Coronary artery (tissue), 2 donors: ENCODE measurements around the gene HIPK1.
A peak's percentile ranks its signal among the peaks of the same experiment; 100 is the strongest.
"Not testable (repeated sequence)": the region's sequence is repeated elsewhere in the genome, so short reads cannot be mapped to it uniquely, and the experiment has no call there.

Experiments
- DNase-seq: peaks from one replicate; pipeline ENCODE4 v3.0.0-alpha.2; 2017; ENCODE audit warnings: low spot score
- H3K27ac ChIP-seq, 2 donors: fragments of 200-600 bp; sonication (generic); one replicate each; pipeline ENCODE4 v1.5.1; 2016 to 2019
- H3K4me3 ChIP-seq: fragments of 200-600 bp; sonication (generic); 2 replicates; pipeline ENCODE4 v1.5.1; 2016; ENCODE audit warnings: mild to moderate bottlenecking, moderate library complexity
- TF ChIP-seq, protein P1 (sequence below): fragments of 200-600 bp; sonication (generic); IDR thresholded peaks from one replicate; pipeline ENCODE4 v1.5.1; 2019; ENCODE audit warnings: antibody characterized with exemption

The HIPK1 gene

DNA sequence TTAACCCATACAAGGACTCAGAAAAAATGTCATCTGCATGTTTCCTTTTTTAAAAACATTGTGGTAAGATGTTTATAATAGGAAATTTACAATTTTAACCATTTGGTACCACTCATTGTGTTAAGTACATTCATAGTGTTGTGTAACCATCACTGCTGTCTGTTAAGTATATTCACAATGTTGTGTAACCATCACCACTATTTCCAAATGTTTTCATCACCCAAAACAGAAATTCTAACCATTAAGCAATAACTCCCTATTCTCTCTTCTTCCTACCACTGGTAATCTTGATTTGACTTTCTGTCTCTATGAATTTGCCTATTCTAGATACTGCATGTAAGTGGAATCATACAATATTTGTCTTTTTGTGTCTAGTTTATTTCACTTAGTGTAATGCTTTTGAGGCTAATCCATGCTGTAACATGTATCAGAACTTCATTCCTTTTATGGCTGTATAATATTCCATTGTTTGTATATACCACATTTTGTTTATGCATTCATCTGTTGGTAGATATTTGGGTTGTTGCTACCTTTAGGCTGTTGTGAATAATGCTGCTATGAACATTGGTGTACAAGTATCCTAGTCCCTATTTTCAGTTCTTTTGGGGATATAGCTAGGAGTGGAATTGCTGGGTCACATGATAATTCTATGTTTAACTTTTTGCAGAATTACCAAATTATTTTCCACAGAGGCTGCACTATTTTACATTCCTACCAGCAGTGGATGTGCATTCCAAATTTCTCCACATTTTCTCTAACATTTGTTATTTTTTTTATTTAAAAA lies 14.1 kb downstream of the HIPK1 start:
- H3K4me3 ChIP-seq = no peak overlapping the region
- DNase-seq = no peak
- H3K27ac ChIP-seq = no peak overlapping the region
- TF ChIP-seq, protein P1, sequence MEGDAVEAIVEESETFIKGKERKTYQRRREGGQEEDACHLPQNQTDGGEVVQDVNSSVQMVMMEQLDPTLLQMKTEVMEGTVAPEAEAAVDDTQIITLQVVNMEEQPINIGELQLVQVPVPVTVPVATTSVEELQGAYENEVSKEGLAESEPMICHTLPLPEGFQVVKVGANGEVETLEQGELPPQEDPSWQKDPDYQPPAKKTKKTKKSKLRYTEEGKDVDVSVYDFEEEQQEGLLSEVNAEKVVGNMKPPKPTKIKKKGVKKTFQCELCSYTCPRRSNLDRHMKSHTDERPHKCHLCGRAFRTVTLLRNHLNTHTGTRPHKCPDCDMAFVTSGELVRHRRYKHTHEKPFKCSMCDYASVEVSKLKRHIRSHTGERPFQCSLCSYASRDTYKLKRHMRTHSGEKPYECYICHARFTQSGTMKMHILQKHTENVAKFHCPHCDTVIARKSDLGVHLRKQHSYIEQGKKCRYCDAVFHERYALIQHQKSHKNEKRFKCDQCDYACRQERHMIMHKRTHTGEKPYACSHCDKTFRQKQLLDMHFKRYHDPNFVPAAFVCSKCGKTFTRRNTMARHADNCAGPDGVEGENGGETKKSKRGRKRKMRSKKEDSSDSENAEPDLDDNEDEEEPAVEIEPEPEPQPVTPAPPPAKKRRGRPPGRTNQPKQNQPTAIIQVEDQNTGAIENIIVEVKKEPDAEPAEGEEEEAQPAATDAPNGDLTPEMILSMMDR = no peak

DNA sequence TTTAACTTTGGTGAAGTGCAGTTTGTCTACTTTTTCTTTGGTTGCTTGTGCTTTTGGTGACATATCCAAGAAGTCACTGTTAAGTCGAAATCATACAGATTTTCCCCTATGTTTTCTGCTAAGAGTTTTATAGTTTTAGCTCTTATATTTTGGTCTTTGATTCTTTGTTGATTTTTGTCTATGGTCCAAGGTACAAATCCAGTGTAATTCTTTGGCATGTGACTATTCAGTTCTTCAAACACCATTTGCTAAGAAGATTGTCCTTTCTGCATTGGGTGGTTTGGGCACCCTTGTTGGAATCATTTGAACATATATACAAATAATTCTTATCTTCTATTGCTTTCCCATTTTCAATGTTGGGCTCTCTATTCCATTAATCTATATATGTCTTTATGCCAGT lies 16.2 kb downstream of the HIPK1 start:
- Histone ChIP-seq H3K4me3 (no peak overlapping the region), H3K27ac (no peak overlapping the region)
- TF ChIP-seq, protein P1 = no peak
- no peak for DNase-seq

DNA sequence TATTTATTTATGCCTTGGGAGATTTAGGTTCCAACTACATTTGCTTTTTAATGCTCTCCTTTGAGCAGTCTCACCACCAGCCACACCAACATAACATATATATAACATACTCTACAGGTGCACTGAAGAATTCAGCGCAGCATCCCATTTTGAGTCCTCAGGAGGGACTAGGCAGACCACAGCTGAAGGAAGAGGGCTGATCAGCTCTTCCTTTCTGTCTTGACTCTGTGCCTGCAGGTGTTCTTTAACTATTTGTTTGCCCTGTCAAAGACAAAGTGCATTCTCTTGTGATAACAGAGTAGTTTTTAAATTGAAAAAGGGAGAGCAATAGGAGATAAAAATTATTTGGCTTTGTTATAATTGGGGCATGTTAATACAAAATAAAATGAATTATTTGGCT lies 17.0 kb downstream of the HIPK1 start:
- Histone ChIP-seq H3K27ac (no peak overlapping the region), H3K4me3 (no peak overlapping the region)
- no peak for DNase-seq
- TF ChIP-seq, protein P1 = no peak

DNA sequence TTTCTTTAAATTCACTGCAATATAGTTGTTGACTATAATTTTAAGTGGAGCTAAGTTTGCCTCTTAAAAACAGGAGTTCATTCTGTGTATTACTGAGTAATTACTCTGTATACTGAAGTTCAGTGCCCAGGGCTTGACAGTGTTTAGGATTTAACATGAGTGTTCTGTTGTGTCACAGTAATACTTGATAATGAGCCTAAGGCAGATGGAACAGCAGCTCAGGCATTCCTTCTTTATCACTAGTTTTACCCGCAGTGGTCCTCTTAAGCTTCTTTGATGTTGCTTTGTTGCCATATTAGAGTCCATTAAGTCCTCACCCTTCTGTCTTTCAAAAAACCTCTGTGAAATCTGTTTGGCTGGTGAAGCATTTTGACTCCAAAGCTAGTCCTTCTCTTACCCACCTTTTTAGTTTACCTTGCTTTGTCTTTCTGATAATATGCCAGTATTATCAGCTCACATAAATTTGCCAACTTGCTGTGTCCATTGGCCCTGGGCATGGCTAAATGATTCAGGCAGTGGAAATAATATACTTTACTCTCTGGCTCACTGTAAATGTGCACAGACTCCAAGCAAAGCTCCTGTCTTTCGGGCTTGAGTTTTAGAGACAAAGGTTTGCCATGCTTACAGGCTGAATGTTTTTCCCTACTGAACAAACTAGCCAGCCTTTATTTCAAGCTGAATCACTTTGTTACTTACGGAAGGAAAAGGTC lies 17.7 kb downstream of the HIPK1 start:
- Histone ChIP-seq H3K4me3 (peak overlapping the region; percentile 16), H3K27ac (no peak overlapping the region)
- TF ChIP-seq, protein P1 = no peak
- DNase-seq = no peak

DNA sequence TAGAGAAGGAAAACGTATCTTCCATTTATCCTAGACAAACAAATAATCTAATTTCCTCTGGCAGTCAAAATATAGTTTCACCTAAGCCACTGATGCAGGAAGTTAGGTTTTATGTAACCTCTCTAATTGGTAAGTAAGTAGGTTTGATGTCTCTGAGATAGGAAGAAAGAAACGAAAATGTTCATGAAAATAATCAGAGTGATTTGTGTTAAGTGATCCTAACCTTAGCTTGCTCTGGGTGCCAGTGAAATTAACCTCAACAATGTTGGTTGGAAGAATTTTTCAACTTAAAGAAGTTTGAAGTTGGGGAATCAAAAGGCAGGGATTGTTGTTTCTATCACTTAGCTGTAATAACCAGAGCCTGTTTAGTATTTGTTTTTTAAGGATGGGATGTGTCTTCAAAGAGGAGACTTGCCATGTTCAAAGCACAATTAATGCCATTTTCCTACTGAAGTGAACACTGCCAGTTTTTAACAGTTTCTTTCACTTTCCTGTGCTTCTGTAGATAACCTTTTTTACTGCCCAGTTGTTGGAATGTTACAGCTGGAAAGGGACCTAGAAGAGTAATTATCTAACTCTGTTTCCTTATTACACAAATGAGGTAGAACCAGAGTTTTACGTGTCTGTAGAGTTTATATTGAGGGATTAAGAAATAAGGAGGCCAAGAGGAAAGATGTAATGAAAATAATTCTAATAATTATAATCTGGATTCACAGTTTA lies 18.4 kb downstream of the HIPK1 start:
- H3K27ac ChIP-seq = no peak overlapping the region
- TF ChIP-seq, protein P1 = no peak
- peak overlapping the region; percentile 16 for H3K4me3 ChIP-seq
- no peak for DNase-seq

DNA sequence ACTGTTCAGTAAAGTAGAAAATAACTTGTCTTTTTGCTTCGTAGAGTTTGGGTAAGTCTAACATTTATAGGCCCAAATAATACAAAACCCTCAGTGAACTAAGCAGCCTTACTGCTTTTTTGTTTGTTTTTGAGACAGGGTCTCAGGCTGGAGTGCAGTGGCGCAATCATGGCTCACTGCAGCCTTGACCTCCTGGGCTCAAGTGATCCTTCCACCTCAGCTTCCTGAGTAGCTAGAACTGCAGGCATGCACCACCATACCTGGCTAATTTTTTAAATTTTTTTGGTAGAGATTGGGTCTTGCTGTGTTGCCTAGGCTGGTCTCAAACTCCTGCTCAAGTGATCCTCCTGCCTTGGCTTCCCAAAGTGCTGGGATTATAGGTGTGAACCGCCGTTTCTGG lies 19.0 kb downstream of the HIPK1 start:
- H3K4me3 ChIP-seq, DNase-seq, H3K27ac ChIP-seq: not testable (repeated sequence)

DNA sequence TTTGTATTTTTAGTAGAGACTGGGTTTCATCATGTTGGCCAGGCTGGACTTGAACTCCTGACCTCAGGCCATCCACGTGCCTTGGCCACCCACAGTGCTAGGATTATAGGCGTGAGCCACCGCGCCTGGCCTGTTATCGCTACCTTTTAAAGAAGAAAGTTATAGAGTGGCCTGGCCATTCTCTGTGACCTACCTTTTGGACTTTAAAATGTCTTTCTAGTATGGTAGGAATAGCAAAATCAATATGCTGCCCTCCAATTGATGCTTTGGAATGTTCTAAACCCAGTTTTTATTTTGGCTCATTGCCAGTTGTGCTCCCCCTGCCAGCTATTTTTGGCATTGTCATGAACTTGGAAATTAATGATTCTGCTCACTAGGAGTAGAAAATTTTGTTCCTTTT lies 19.9 kb downstream of the HIPK1 start:
- TF ChIP-seq, protein P1 = no peak
- Histone ChIP-seq H3K27ac (peak overlapping the region in 1 of 2 donors; percentile 27), H3K4me3 (no peak overlapping the region)
- DNase-seq = no peak
